Measurements from ENCODE around the gene ASTN2. TPM values are rescaled to one million over a fixed set of nuclear protein-coding genes. Genes with fewer than 3 reads are reported as not detected.
"Not testable (repeated sequence)": the region's sequence is repeated elsewhere in the genome, so short reads cannot be mapped to it uniquely, and the experiment has no call there.

ASTN2 gene
- polyA plus RNA-seq, 2 donors: 0.26 to 0.35 TPM

- peaks cover 0 to 2% of the 10 kb centered on the region in 2 donors for H3K4me1 ChIP-seq (ENCODE audit: control insufficient read depth in 2 of 2, insufficient read depth in 2 of 2, low read length in 1 of 2)
- H3K36me3 ChIP-seq (ENCODE audit: control insufficient read depth in 2 of 2, insufficient read depth in 2 of 2, low read length in 1 of 2): no peaks in the 10 kb centered on the region
- no peaks in the 10 kb centered on the region for H3K27me3 ChIP-seq (ENCODE audit: control insufficient read depth in 1 of 2, insufficient read depth in 2 of 2, low read length in 2 of 2)
- 78% methylated on average over 10 of the region's 10 CpGs for WGBS, 2 donors
- no peak overlapping the region for H3K27ac ChIP-seq (ENCODE audit: low read depth in 2 of 2, low read length in 1 of 2)
- H3K4me3 ChIP-seq (ENCODE audit: low read depth in 1 of 2, low read length in 2 of 2): no peak overlapping the region
- H3K9me3 ChIP-seq (ENCODE audit: control insufficient read depth in 2 of 2, insufficient read depth in 1 of 2, low read depth in 1 of 2, low read length in 1 of 2): no peaks in the 10 kb centered on the region
These were observed 504.7 kb downstream of the ASTN2 start for GRCh38 chr9:116910201-116910600.

GRCh38 chr9:116907989-116908388 is 506.9 kb downstream of the ASTN2 start:
- Histone ChIP-seq H3K27ac (ENCODE audit: low read depth in 2 of 2, low read length in 1 of 2) (no peak overlapping the region), H3K27me3 (ENCODE audit: control insufficient read depth in 1 of 2, insufficient read depth in 2 of 2, low read length in 2 of 2) (no peaks in the 10 kb centered on the region), H3K4me1 (ENCODE audit: control insufficient read depth in 2 of 2, insufficient read depth in 2 of 2, low read length in 1 of 2) (no peaks in the 10 kb centered on the region), H3K9me3 (ENCODE audit: control insufficient read depth in 2 of 2, insufficient read depth in 1 of 2, low read depth in 1 of 2, low read length in 1 of 2) (no peaks in the 10 kb centered on the region), H3K36me3 (ENCODE audit: control insufficient read depth in 2 of 2, insufficient read depth in 2 of 2, low read length in 1 of 2) (no peaks in the 10 kb centered on the region), H3K4me3 (ENCODE audit: low read depth in 1 of 2, low read length in 2 of 2) (no peak overlapping the region)
- WGBS, 2 donors: 87 to 88% methylated on average over 3 of the region's 3 CpGs

- peaks cover 0 to 2% of the 10 kb centered on the region in 2 donors for H3K9me3 ChIP-seq (ENCODE audit: control insufficient read depth in 2 of 2, insufficient read depth in 1 of 2, low read depth in 1 of 2, low read length in 1 of 2)
- H3K27me3 ChIP-seq (ENCODE audit: control insufficient read depth in 1 of 2, insufficient read depth in 2 of 2, low read length in 2 of 2): no peaks in the 10 kb centered on the region
- WGBS, 2 donors: 70 to 71% methylated on average over 10 of the region's 10 CpGs
- H3K36me3 ChIP-seq (ENCODE audit: control insufficient read depth in 2 of 2, insufficient read depth in 2 of 2, low read length in 1 of 2): no peaks in the 10 kb centered on the region
- H3K4me1 ChIP-seq (ENCODE audit: control insufficient read depth in 2 of 2, insufficient read depth in 2 of 2, low read length in 1 of 2): no peaks in the 10 kb centered on the region
- no peak overlapping the region for H3K4me3 ChIP-seq (ENCODE audit: low read depth in 1 of 2, low read length in 2 of 2)
- H3K27ac ChIP-seq (ENCODE audit: low read depth in 2 of 2, low read length in 1 of 2): no peak overlapping the region
These were observed 509.7 kb downstream of the ASTN2 start for GRCh38 chr9:116905171-116905588.

GRCh38 chr9:116904165-116904564 is 510.7 kb downstream of the ASTN2 start:
- 66 to 73% methylated on average over 3 of the region's 3 CpGs for WGBS, 2 donors

DNA sequence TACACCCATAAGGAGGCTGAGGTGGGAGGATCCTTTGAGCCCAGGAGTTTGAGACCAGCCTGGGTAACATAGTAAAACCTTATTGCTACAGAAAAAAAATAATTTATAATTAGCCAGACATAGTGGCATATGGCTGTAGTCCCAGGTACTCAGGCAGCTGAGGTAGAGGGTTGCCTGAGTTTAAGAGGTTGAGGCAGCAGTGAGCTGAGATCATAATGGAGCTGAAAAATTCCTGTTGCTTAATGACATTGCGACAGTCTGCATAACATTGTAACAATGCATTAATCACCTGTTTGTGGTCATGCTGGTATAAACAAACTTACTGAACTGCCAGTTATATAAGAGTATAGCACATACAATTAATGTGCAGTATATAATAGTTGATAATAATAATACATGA is 513.6 kb downstream of the ASTN2 start:
- no peak overlapping the region for H3K27ac ChIP-seq (ENCODE audit: low read depth in 2 of 2, low read length in 1 of 2)
- no peaks in the 10 kb centered on the region for H3K36me3 ChIP-seq (ENCODE audit: control insufficient read depth in 2 of 2, insufficient read depth in 2 of 2, low read length in 1 of 2)
- WGBS, 2 donors: 26 to 49% methylated on average over 1 of the region's 1 CpG

More at GRCh38 chr9:116904165-116904564, 510.7 kb downstream of the ASTN2 start:
- no peaks in the 10 kb centered on the region for H3K36me3 ChIP-seq (ENCODE audit: control insufficient read depth in 2 of 2, insufficient read depth in 2 of 2, low read length in 1 of 2)
- no peaks in the 10 kb centered on the region for H3K4me1 ChIP-seq (ENCODE audit: control insufficient read depth in 2 of 2, insufficient read depth in 2 of 2, low read length in 1 of 2)
- H3K27ac ChIP-seq (ENCODE audit: low read depth in 2 of 2, low read length in 1 of 2): no peak overlapping the region
- H3K27me3 ChIP-seq (ENCODE audit: control insufficient read depth in 1 of 2, insufficient read depth in 2 of 2, low read length in 2 of 2): no peaks in the 10 kb centered on the region
- no peak overlapping the region for H3K4me3 ChIP-seq (ENCODE audit: low read depth in 1 of 2, low read length in 2 of 2)
- H3K9me3 ChIP-seq (ENCODE audit: control insufficient read depth in 2 of 2, insufficient read depth in 1 of 2, low read depth in 1 of 2, low read length in 1 of 2): peaks cover 0 to 2% of the 10 kb centered on the region in 2 donors

DNA sequence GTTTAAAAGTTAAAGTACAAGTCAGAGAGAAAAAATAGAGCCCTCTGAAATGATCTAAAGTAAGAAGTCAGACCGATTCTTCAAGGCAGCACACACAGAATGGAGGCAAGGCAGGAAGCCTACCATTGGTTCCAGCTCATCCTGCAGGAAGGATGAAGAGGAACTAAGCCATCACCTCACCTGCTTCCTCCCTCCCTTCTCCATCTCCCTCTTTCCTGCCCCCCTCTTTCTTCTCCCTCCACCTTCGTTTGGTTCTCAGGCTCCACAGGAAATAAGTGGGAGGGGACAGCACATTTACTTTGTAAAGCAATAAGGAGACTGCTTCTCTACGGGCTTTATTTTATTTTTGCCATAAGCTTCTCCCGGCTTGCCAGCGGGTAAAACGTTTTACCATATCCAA is 514.3 kb downstream of the ASTN2 start:
- peaks cover 0 to 2% of the 10 kb centered on the region in 2 donors for H3K9me3 ChIP-seq (ENCODE audit: control insufficient read depth in 2 of 2, insufficient read depth in 1 of 2, low read depth in 1 of 2, low read length in 1 of 2)
- no peak overlapping the region for H3K4me3 ChIP-seq (ENCODE audit: low read depth in 1 of 2, low read length in 2 of 2)
- 72 to 75% methylated on average over 6 of the region's 6 CpGs for WGBS, 2 donors
- no peaks in the 10 kb centered on the region for H3K27me3 ChIP-seq (ENCODE audit: control insufficient read depth in 1 of 2, insufficient read depth in 2 of 2, low read length in 2 of 2)
- no peaks in the 10 kb centered on the region for H3K4me1 ChIP-seq (ENCODE audit: control insufficient read depth in 2 of 2, insufficient read depth in 2 of 2, low read length in 1 of 2)
- H3K36me3 ChIP-seq (ENCODE audit: control insufficient read depth in 2 of 2, insufficient read depth in 2 of 2, low read length in 1 of 2): no peaks in the 10 kb centered on the region
- H3K27ac ChIP-seq (ENCODE audit: low read depth in 2 of 2, low read length in 1 of 2): no peak overlapping the region

More for the DNA sequence above, 513.6 kb downstream of the ASTN2 start:
- Histone ChIP-seq H3K27me3 (ENCODE audit: control insufficient read depth in 1 of 2, insufficient read depth in 2 of 2, low read length in 2 of 2) (no peaks in the 10 kb centered on the region), H3K4me1 (ENCODE audit: control insufficient read depth in 2 of 2, insufficient read depth in 2 of 2, low read length in 1 of 2) (no peaks in the 10 kb centered on the region), H3K4me3 (ENCODE audit: low read depth in 1 of 2, low read length in 2 of 2) (no peak overlapping the region), H3K9me3 (ENCODE audit: control insufficient read depth in 2 of 2, insufficient read depth in 1 of 2, low read depth in 1 of 2, low read length in 1 of 2) (peaks cover 0 to 2% of the 10 kb centered on the region in 2 donors)

DNA sequence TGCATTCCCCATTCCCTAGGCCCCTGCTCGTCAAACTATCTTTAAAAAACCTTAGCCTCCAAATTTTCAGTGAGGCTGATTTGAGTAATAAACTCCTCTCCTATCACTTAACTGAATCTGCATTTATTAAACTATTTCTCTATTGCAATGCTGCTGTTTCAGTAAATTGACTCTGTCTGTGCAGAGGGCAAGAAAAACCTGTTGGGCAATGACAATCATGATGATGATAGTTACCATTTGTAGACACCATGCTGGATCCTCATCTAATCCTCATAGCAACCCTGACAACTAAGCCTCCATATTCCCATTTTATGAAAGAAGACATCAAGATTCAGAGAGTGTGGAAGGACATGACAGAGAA is 514.9 kb downstream of the ASTN2 start:
- Histone ChIP-seq H3K36me3 (ENCODE audit: control insufficient read depth in 2 of 2, insufficient read depth in 2 of 2, low read length in 1 of 2) (no peaks in the 10 kb centered on the region), H3K9me3 (ENCODE audit: control insufficient read depth in 2 of 2, insufficient read depth in 1 of 2, low read depth in 1 of 2, low read length in 1 of 2) (peaks cover 0 to 2% of the 10 kb centered on the region in 2 donors), H3K27ac (ENCODE audit: low read depth in 2 of 2, low read length in 1 of 2) (no peak overlapping the region), H3K4me3 (ENCODE audit: low read depth in 1 of 2, low read length in 2 of 2) (no peak overlapping the region), H3K27me3 (ENCODE audit: control insufficient read depth in 1 of 2, insufficient read depth in 2 of 2, low read length in 2 of 2) (no peaks in the 10 kb centered on the region), H3K4me1 (ENCODE audit: control insufficient read depth in 2 of 2, insufficient read depth in 2 of 2, low read length in 1 of 2) (no peaks in the 10 kb centered on the region)
- 67 to 73% methylated on average over 1 of the region's 1 CpG for WGBS, 2 donors

DNA sequence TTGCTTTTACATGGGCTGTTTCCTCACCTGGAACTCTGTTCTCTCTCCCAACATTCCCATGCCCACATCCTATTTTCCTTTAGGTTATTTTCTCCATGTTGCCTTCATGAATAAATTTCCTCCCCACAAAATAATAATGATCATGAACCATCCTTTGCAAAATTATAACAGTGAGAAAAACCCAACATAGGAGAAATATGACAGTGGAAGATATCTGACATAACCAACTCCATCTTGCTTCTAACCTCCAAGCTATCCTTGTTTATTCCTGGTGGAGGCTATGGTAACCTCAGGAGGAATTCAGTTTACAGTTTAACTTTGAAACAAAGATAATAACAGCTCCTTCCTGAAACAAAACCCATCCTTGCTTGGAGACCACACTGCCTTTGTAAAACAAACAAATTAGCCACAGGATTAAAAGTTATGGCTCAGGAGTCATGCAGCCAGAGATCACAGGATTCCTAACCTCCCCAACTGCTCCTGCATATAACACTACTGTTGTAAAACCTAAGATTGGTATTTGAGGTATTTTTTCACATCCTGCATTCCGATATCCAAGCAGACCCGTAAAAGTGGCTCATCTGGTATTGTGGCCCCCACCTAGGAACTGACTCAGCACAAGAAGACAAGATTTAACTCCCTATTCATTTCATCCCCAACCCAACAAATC is 515.4 kb downstream of the ASTN2 start:
- Histone ChIP-seq H3K4me1 (ENCODE audit: control insufficient read depth in 2 of 2, insufficient read depth in 2 of 2, low read length in 1 of 2) (no peaks in the 10 kb centered on the region), H3K9me3 (ENCODE audit: control insufficient read depth in 2 of 2, insufficient read depth in 1 of 2, low read depth in 1 of 2, low read length in 1 of 2) (peaks cover 0 to 2% of the 10 kb centered on the region in 2 donors), H3K4me3 (ENCODE audit: low read depth in 1 of 2, low read length in 2 of 2) (no peak overlapping the region), H3K36me3 (ENCODE audit: control insufficient read depth in 2 of 2, insufficient read depth in 2 of 2, low read length in 1 of 2) (no peaks in the 10 kb centered on the region), H3K27me3 (ENCODE audit: control insufficient read depth in 1 of 2, insufficient read depth in 2 of 2, low read length in 2 of 2) (no peaks in the 10 kb centered on the region), H3K27ac (ENCODE audit: low read depth in 2 of 2, low read length in 1 of 2) (no peak overlapping the region)
- 75 to 81% methylated on average over 2 of the region's 2 CpGs for WGBS, 2 donors

GRCh38 chr9:116898131-116898530 is 516.7 kb downstream of the ASTN2 start:
- WGBS, 2 donors: 82 to 92% methylated on average over 5 of the region's 5 CpGs
- H3K27me3 ChIP-seq (ENCODE audit: control insufficient read depth in 1 of 2, insufficient read depth in 2 of 2, low read length in 2 of 2); H3K4me3 ChIP-seq (ENCODE audit: low read depth in 1 of 2, low read length in 2 of 2); H3K36me3 ChIP-seq (ENCODE audit: control insufficient read depth in 2 of 2, insufficient read depth in 2 of 2, low read length in 1 of 2); H3K4me1 ChIP-seq (ENCODE audit: control insufficient read depth in 2 of 2, insufficient read depth in 2 of 2, low read length in 1 of 2); H3K9me3 ChIP-seq (ENCODE audit: control insufficient read depth in 2 of 2, insufficient read depth in 1 of 2, low read depth in 1 of 2, low read length in 1 of 2); H3K27ac ChIP-seq (ENCODE audit: low read depth in 2 of 2, low read length in 1 of 2): not testable (repeated sequence)

- Histone ChIP-seq H3K27me3 (ENCODE audit: control insufficient read depth in 1 of 2, insufficient read depth in 2 of 2, low read length in 2 of 2) (no peaks in the 10 kb centered on the region), H3K27ac (ENCODE audit: low read depth in 2 of 2, low read length in 1 of 2) (no peak overlapping the region), H3K9me3 (ENCODE audit: control insufficient read depth in 2 of 2, insufficient read depth in 1 of 2, low read depth in 1 of 2, low read length in 1 of 2) (peaks cover 0 to 2% of the 10 kb centered on the region in 2 donors), H3K36me3 (ENCODE audit: control insufficient read depth in 2 of 2, insufficient read depth in 2 of 2, low read length in 1 of 2) (no peaks in the 10 kb centered on the region), H3K4me3 (ENCODE audit: low read depth in 1 of 2, low read length in 2 of 2) (no peak overlapping the region), H3K4me1 (ENCODE audit: control insufficient read depth in 2 of 2, insufficient read depth in 2 of 2, low read length in 1 of 2) (no peaks in the 10 kb centered on the region)
- 81% methylated on average over 4 of the region's 4 CpGs for WGBS, 2 donors
These were observed 517.7 kb downstream of the ASTN2 start for GRCh38 chr9:116897201-116897600.

All from esophagus (tissue), 2 donors.